DOHH2 (cell line): ENCODE data around the gene CCDC158.

ENCODE experiments used
- H3F3A ChIP-seq: fragments of 200-600 bp; sonication (generic), shearing (Covaris generic); 2 replicates; pipeline ENCODE4 v1.6.0; 2016; ENCODE audit warnings: antibody characterized with exemption, mild to moderate bottlenecking; ENCODE audit not compliant: control insufficient read depth, insufficient read depth
- H3K27ac ChIP-seq: fragments of 200-600 bp; sonication (generic); 2 replicates; pipeline ENCODE4 v1.5.1; 2014; ENCODE audit warnings: low read depth, mild to moderate bottlenecking, low read length, moderate library complexity
- H3K27me3 ChIP-seq: fragments of 200-600 bp; sonication (generic); 2 replicates; pipeline ENCODE4 v1.6.1; 2014; ENCODE audit warnings: mild to moderate bottlenecking, low read length, mixed read lengths; ENCODE audit not compliant: control insufficient read depth
- H3K36me3 ChIP-seq: fragments of 200-600 bp; sonication (generic); 2 replicates; pipeline ENCODE4 v1.6.1; 2014; ENCODE audit warnings: mild to moderate bottlenecking, low read length, moderate library complexity, mixed read lengths; ENCODE audit not compliant: control insufficient read depth
- H3K4me1 ChIP-seq: fragments of 200-600 bp; sonication (generic); 2 replicates; pipeline ENCODE4 v1.6.1; 2014; ENCODE audit warnings: mild to moderate bottlenecking, low read length, mixed read lengths; ENCODE audit not compliant: control insufficient read depth
- H3K4me2 ChIP-seq: fragments of 200-600 bp; sonication (generic); 2 replicates; pipeline ENCODE4 v1.6.0; 2014; ENCODE audit warnings: mild to moderate bottlenecking, low read length, moderate library complexity
- H3K4me3 ChIP-seq: fragments of 200-600 bp; sonication (generic); 2 replicates; pipeline ENCODE4 v1.5.1; 2014; ENCODE audit warnings: mild to moderate bottlenecking, low read length, mixed read lengths
- H3K79me2 ChIP-seq: fragments of 200-600 bp; sonication (generic); 2 replicates; pipeline ENCODE4 v1.6.1; 2014; ENCODE audit warnings: mild to moderate bottlenecking, low read length, mixed read lengths; ENCODE audit not compliant: control insufficient read depth
- H3K9me2 ChIP-seq: fragments of 200-600 bp; sonication (generic); replicated peaks from 2 replicates; pipeline ENCODE4 v1.6.1; 2014; ENCODE audit warnings: mild to moderate bottlenecking, low read length, mixed read lengths; ENCODE audit not compliant: control insufficient read depth
- H3K9me3 ChIP-seq: fragments of 200-600 bp; sonication (generic); 2 replicates; pipeline ENCODE4 v1.6.1; 2014; ENCODE audit warnings: antibody characterized with exemption, low read length, mixed read lengths; ENCODE audit not compliant: control insufficient read depth, insufficient read depth
- H4K20me1 ChIP-seq: fragments of 200-600 bp; sonication (generic); 2 replicates; pipeline ENCODE4 v1.6.0; 2014; ENCODE audit warnings: low read depth, mild to moderate bottlenecking, antibody characterized with exemption, low read length, moderate library complexity; ENCODE audit not compliant: control insufficient read depth, insufficient read depth
- CTCF ChIP-seq: fragments of 200-600 bp; sonication (generic); IDR thresholded peaks from one replicate; pipeline ENCODE4 v1.5.1; 2014; ENCODE audit warnings: antibody characterized with exemption, mild to moderate bottlenecking, low read depth, low read length; ENCODE audit not compliant: poor library complexity, severe bottlenecking
- EZH2phosphoT487 ChIP-seq: fragments of 200-600 bp; sonication (generic); IDR thresholded peaks from 2 replicates; pipeline ENCODE4 v1.6.1; 2017; ENCODE audit warnings: borderline replicate concordance, mild to moderate bottlenecking, antibody characterized with exemption, low read length, moderate library complexity, mixed read lengths

The CCDC158 gene

GRCh38 chr4:76341063-76341462 lies 79.9 kb downstream of the CCDC158 start:
- Histone ChIP-seq H4K20me1 (no peaks in the 10 kb centered on the region), H3K4me2 (no peak overlapping the region), H3K79me2 (no peaks in the 10 kb centered on the region)

GRCh38 chr4:76339364-76339763 lies 81.6 kb downstream of the CCDC158 start:
- Histone ChIP-seq H3K27me3 (no peaks in the 10 kb centered on the region), H3K27ac (no peak overlapping the region), H3K4me1 (no peaks in the 10 kb centered on the region), H3K4me2 (no peak overlapping the region), H3K9me3 (no peaks in the 10 kb centered on the region), H3K36me3 (no peaks in the 10 kb centered on the region), H4K20me1 (no peaks in the 10 kb centered on the region), H3K4me3 (no peak overlapping the region), H3K79me2 (no peaks in the 10 kb centered on the region), H3F3A (no peaks in the 10 kb centered on the region), H3K9me2 (no peaks in the 10 kb centered on the region; the same call in 1 of the 2 replicates)
- TF ChIP-seq EZH2phosphoT487 = no peak
- TF ChIP-seq CTCF = no peak

More at GRCh38 chr4:76341063-76341462, 79.9 kb downstream of the CCDC158 start:
- H3K36me3 ChIP-seq = no peaks in the 10 kb centered on the region
- H3K4me3 ChIP-seq = no peak overlapping the region
- no peaks in the 10 kb centered on the region for H3F3A ChIP-seq
- H3K27ac ChIP-seq = no peak overlapping the region
- H3K27me3 ChIP-seq = no peaks in the 10 kb centered on the region
- H3K9me3 ChIP-seq = no peaks in the 10 kb centered on the region
- H3K4me1 ChIP-seq = no peaks in the 10 kb centered on the region
- TF ChIP-seq CTCF (no peak), EZH2phosphoT487 (no peak)
- no peaks in the 10 kb centered on the region; the same call in 1 of the 2 replicates for H3K9me2 ChIP-seq

GRCh38 chr4:76334885-76335284 lies 86.1 kb downstream of the CCDC158 start:
- no peak for TF ChIP-seq CTCF
- no peak for TF ChIP-seq EZH2phosphoT487
- no peaks in the 10 kb centered on the region for H3K9me2 ChIP-seq
- H3F3A ChIP-seq = no peaks in the 10 kb centered on the region
- no peak overlapping the region for H3K4me3 ChIP-seq
- H3K4me2 ChIP-seq = no peak overlapping the region
- no peak overlapping the region for H3K27ac ChIP-seq
- H3K36me3 ChIP-seq = no peaks in the 10 kb centered on the region
- H4K20me1 ChIP-seq = no peaks in the 10 kb centered on the region
- H3K4me1 ChIP-seq = no peaks in the 10 kb centered on the region
- H3K79me2 ChIP-seq = no peaks in the 10 kb centered on the region
- no peaks in the 10 kb centered on the region for H3K9me3 ChIP-seq
- no peaks in the 10 kb centered on the region for H3K27me3 ChIP-seq

GRCh38 chr4:76326515-76326914 lies 94.4 kb downstream of the CCDC158 start:
- peaks cover 11% of the 10 kb centered on the region; the same call in 1 of the 2 replicates for H3K9me3 ChIP-seq

More at GRCh38 chr4:76326515-76326914, 94.4 kb downstream of the CCDC158 start:
- no peaks in the 10 kb centered on the region for H3K36me3 ChIP-seq
- no peak overlapping the region for H3K27ac ChIP-seq
- H3K4me1 ChIP-seq = no peaks in the 10 kb centered on the region
- H3K4me2 ChIP-seq = no peak overlapping the region
- H3K4me3 ChIP-seq = no peak overlapping the region
- H3K79me2 ChIP-seq = no peaks in the 10 kb centered on the region
- H3K27me3 ChIP-seq = no peaks in the 10 kb centered on the region
- TF ChIP-seq EZH2phosphoT487 (no peak), CTCF (no peak)
- no peaks in the 10 kb centered on the region for H3K9me2 ChIP-seq
- no peaks in the 10 kb centered on the region for H4K20me1 ChIP-seq
- H3F3A ChIP-seq = no peaks in the 10 kb centered on the region
